Ascending aorta (tissue), 2 donors: Measurements from ENCODE around the gene NRGN. TPM values are rescaled to one million over a fixed set of nuclear protein-coding genes. Genes with fewer than 3 reads are reported as not detected.

ENCODE experiments used
- DNase-seq, 2 donors: peaks; one replicate each; pipeline ENCODE4 v3.0.0-alpha.2; 2019; ENCODE audit warnings: low spot score in 2 of 2
- H3K27ac ChIP-seq, 2 donors: fragments of 200-600 bp; sonication (generic); one replicate each; pipeline ENCODE4 v1.5.1; 2016 to 2017; ENCODE audit warnings: mild to moderate bottlenecking in 1 of 2
- H3K27me3 ChIP-seq: fragments of 200-600 bp; sonication (generic); one replicate; pipeline ENCODE4 v1.5.1; 2017
- H3K36me3 ChIP-seq, 2 donors: fragments of 200-600 bp; sonication (generic); one replicate each; pipeline ENCODE4 v1.5.1; 2016
- H3K4me1 ChIP-seq, 2 donors: fragments of 200-600 bp; sonication (generic); one replicate each; pipeline ENCODE4 v1.5.1; 2016 to 2017; ENCODE audit warnings: mild to moderate bottlenecking in 1 of 2
- H3K4me3 ChIP-seq, 2 donors: fragments of 200-600 bp; sonication (generic); one replicate each; pipeline ENCODE4 v1.5.1; 2016 to 2017; ENCODE audit warnings: mild to moderate bottlenecking in 1 of 2
- H3K9me3 ChIP-seq, 2 donors: fragments of 200-600 bp; sonication (generic); one replicate each; pipeline ENCODE4 v1.5.1; 2016
- CTCF ChIP-seq, 3 experiments: fragments of 200-600 bp in 2 of 3; fragments of 450-650 bp in 1 of 3; sonication (generic) in 2 of 3; IDR thresholded peaks; one replicate each; pipeline ENCODE4 v1.5.1; 2016 to 2019; ENCODE audit warnings: antibody characterized with exemption in 3 of 3, mild to moderate bottlenecking in 1 of 3, moderate library complexity in 1 of 3
- intact Hi-C: fragments of 100-400 bp; cut with DNase I; formaldehyde crosslinking; loops from one replicate; pipeline ENCODE4 v1.15.1; 2023
- total RNA-seq: library from RNA; depleted of rRNA; stranded (reverse); fragments of >200 nt; gene quantifications from one replicate; pipeline ENCODE4 v1.1.0, GENCODE V29; 2016

Gene NRGN
- total RNA-seq, 1 donor from 2014 or later, result 5.3 TPM

DNA sequence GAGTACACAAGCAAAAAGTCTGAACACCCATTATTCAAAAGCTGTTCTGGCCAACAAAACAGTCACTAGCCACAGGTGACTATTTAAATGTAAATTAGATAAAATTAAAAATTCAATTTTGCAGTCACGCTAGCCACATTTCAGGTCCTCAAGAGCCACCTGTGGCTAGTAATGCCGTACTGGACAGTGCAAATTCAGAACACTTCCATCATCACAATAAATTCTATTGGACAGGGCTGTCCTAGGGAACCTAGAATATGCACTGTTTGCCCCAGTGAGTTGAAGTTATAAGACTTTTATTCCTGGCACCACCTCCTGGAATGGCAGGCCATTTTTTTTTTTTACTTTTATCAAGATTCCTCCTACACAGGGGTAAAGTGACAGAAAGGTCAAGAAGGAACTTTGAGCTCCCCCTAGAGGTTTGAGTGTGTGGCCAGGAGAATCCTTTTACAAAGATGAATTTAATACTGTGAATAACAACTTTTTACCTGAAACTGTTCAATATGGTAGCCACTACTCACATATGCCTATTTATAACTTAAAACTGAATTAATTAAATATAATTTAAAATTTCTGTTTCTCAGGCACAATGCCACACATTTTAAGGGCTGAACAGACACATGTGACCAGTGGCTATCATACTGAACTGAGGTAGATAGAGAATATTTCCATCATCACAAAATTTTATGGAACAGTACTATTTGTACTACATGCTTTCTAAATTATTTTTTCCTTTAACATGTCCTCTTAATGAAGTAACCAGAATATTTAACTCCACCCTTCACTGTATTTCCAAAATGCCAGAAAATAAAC, 53.9 kb downstream of the NRGN start:
- Histone ChIP-seq H3K27ac (no peak overlapping the region), H3K9me3 (no peaks in the 10 kb centered on the region), H3K4me3 (no peak overlapping the region), H3K36me3 (no peaks in the 10 kb centered on the region), H3K4me1 (peaks cover 6 to 11% of the 10 kb centered on the region in 2 donors), H3K27me3 (no peaks in the 10 kb centered on the region)
- peak; percentile 20 to 55 (median 53) for TF ChIP-seq CTCF (IDR thresholded peaks at IDR 0.05)
- no peak for DNase-seq
- intact Hi-C loops, result no loop called here

DNA sequence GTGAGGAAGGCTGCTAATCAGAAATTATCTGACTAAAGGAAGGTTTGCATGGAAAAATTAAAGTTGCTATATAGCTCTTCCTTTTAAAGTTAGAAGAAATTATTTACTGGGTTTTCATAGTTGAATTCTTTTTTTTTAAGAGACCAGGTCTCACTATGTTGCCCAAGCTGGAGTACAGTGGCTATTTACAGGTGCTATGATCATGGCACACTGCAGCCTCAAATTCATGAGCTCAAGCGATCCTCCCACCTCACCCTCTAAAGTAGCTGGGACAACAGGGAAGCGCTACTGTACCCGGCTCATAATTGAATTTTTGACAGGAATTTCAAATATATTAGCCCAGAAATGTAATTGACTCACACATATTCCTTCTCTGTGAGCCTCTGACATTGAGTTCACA, 56.6 kb downstream of the NRGN start:
- DNase-seq, result no peak
- Histone ChIP-seq H3K36me3 (no peaks in the 10 kb centered on the region), H3K4me1 (peaks cover 13 to 17% of the 10 kb centered on the region in 2 donors), H3K4me3 (no peak overlapping the region), H3K27ac (no peak overlapping the region), H3K27me3 (no peaks in the 10 kb centered on the region), H3K9me3 (no peaks in the 10 kb centered on the region)
- intact Hi-C loops, result no loop called here
- TF ChIP-seq CTCF (IDR thresholded peaks at IDR 0.05), result no peak

Other genes with a start within 250 kb of the NRGN start
- not detected for gene OR8B12, start 196.3 kb upstream of the NRGN start, total RNA-seq
- not detected for gene OR8A1, start 169.9 kb upstream of the NRGN start, total RNA-seq
- gene PANX3, start 128.5 kb upstream of the NRGN start, total RNA-seq, result not detected
- 21.2 TPM for gene TBRG1, start 117.1 kb upstream of the NRGN start, total RNA-seq
- gene SIAE, start 66.2 kb upstream of the NRGN start, total RNA-seq, result 4.8 TPM
- not detected for gene SPA17, start 66.0 kb upstream of the NRGN start, total RNA-seq
- gene VSIG2, start 12.3 kb downstream of the NRGN start, total RNA-seq, result not detected
- 257 TPM for gene ESAM, start 22.3 kb downstream of the NRGN start, total RNA-seq
- 21.4 TPM for gene MSANTD2, start 60.5 kb downstream of the NRGN start, total RNA-seq
- gene ROBO3, start 125.5 kb downstream of the NRGN start, total RNA-seq, result 37.5 TPM
- 51.5 TPM for gene ROBO4, start 157.9 kb downstream of the NRGN start, total RNA-seq
- gene HEPN1, start 179.3 kb downstream of the NRGN start, total RNA-seq, result not detected
- not detected for gene HEPACAM, start 196.1 kb downstream of the NRGN start, total RNA-seq
- not detected for gene CCDC15, start 214.3 kb downstream of the NRGN start, total RNA-seq